ENCODE measurements around the gene PSMB3. TPM values are rescaled to one million over a fixed set of nuclear protein-coding genes. Genes with fewer than 3 reads are reported as not detected.

PSMB3 gene
- total RNA-seq, 1 experiment from 2014 or later, result 233 TPM

- in situ Hi-C loops (cut with HindIII; ENCODE audit: low pct_unique_long_range_greater_than_20kb, low sequenced_read_pairs), result no loop called here
- H3K27ac ChIP-seq (ENCODE audit: low read length), result no peak overlapping the region
- no TSS peak for BruUV-seq (replicated peaks)
- TF ChIP-seq CTCF (IDR thresholded peaks at IDR 0.05) (no peak), REST (IDR thresholded peaks at IDR 0.05; ENCODE audit: insufficient read depth in 1 of 2, low read depth in 2 of 2, low read length in 1 of 2) (no peak), SIN3A (IDR thresholded peaks at IDR 0.05; ENCODE audit: borderline replicate concordance, insufficient read depth, low read depth, low read length) (no peak), TCF7L2 (IDR thresholded peaks at IDR 0.05; ENCODE audit: low read depth, low read length) (no peak), POLR2AphosphoS5 (IDR thresholded peaks at IDR 0.05; ENCODE audit: low read depth, low read length) (no peak)
- H3K27me3 ChIP-seq (ENCODE audit: control insufficient read depth, insufficient read depth, low read length), result no peaks in the 10 kb centered on the region
- ChIA-PET CTCF (no interaction called here), POLR2A (no interaction called here)
- no peaks in the 10 kb centered on the region for H3K4me1 ChIP-seq (ENCODE audit: control insufficient read depth, insufficient read depth, low read length)
- no peaks in the 10 kb centered on the region for H3K36me3 ChIP-seq (ENCODE audit: control insufficient read depth, insufficient read depth, low read length)
- no peak overlapping the region for H3K4me3 ChIP-seq (ENCODE audit: low read depth in 2 of 2, low read length in 2 of 2)
- DNase-seq (ENCODE audit: low read depth, low spot score) (no peak), ATAC-seq (no peak)
- no peaks in the 10 kb centered on the region for H3K9me3 ChIP-seq (ENCODE audit: control insufficient read depth, insufficient read depth, low read depth, low read length)
- intact Hi-C loops (cut with micrococcal nuclease; ENCODE audit: unreplicated experiment), result no loop called here
Observed at GRCh38 chr17:38713456-38714075, 39.0 kb upstream of the PSMB3 start.

GRCh38 chr17:38715216-38715943 is 37.2 kb upstream of the PSMB3 start:
- POLR2A ChIA-PET, result no interaction called here
- CTCF ChIA-PET, result no interaction called here
- H3K27ac ChIP-seq (ENCODE audit: low read length), result no peak overlapping the region
- no peaks in the 10 kb centered on the region for H3K4me1 ChIP-seq (ENCODE audit: control insufficient read depth, insufficient read depth, low read length)
- TF ChIP-seq CTCF (IDR thresholded peaks at IDR 0.05) (no peak), REST (IDR thresholded peaks at IDR 0.05; ENCODE audit: insufficient read depth in 1 of 2, low read depth in 2 of 2, low read length in 1 of 2) (no peak), SIN3A (IDR thresholded peaks at IDR 0.05; ENCODE audit: borderline replicate concordance, insufficient read depth, low read depth, low read length) (no peak), TCF7L2 (IDR thresholded peaks at IDR 0.05; ENCODE audit: low read depth, low read length) (no peak), POLR2AphosphoS5 (IDR thresholded peaks at IDR 0.05; ENCODE audit: low read depth, low read length) (no peak)
- intact Hi-C loops (cut with micrococcal nuclease; ENCODE audit: unreplicated experiment) (no loop called here), in situ Hi-C loops (cut with HindIII; ENCODE audit: low pct_unique_long_range_greater_than_20kb, low sequenced_read_pairs) (no loop called here)
- no peaks in the 10 kb centered on the region for H3K27me3 ChIP-seq (ENCODE audit: control insufficient read depth, insufficient read depth, low read length)
- no peaks in the 10 kb centered on the region for H3K36me3 ChIP-seq (ENCODE audit: control insufficient read depth, insufficient read depth, low read length)
- DNase-seq (ENCODE audit: low read depth, low spot score), result no peak
- H3K9me3 ChIP-seq (ENCODE audit: control insufficient read depth, insufficient read depth, low read depth, low read length), result no peaks in the 10 kb centered on the region
- no peak overlapping the region for H3K4me3 ChIP-seq (ENCODE audit: low read depth in 2 of 2, low read length in 2 of 2)
- ATAC-seq, result no peak
- no TSS peak for BruUV-seq (replicated peaks)
